K562 (cell line): ENCODE results near the gene CCZ1B.
"Not testable (repeated sequence)": the region's sequence is repeated elsewhere in the genome, so short reads cannot be mapped to it uniquely, and the experiment has no call there.

Experiments used
- ATF3 ChIP-seq, 2 experiments: fragments of 450-650 bp in 1 of 2; sonication (generic) in 1 of 2; formaldehyde crosslinking in 1 of 2; IDR thresholded peaks in 1 of 2; conservative IDR thresholded peaks in 1 of 2; 2 replicates each; pipeline versions ENCODE4 v1.6.1 to v1.8.1; 2016 to 2023; ENCODE audit warnings: mild to moderate bottlenecking in 2 of 2, moderate library complexity in 2 of 2, inconsistent platforms in 1 of 2, missing genetic modification reagents in 1 of 2
- BHLHE40 ChIP-seq: IDR thresholded peaks from 2 replicates; pipeline ENCODE4 v1.6.1; 2011; ENCODE audit warnings: low read length, improper control_type of control experiment
- E2F5 ChIP-seq: sonication (generic); formaldehyde crosslinking; IDR thresholded peaks from 2 replicates; pipeline ENCODE4 v1.8.0; 2022; ENCODE audit warnings: mild to moderate bottlenecking, missing genetic modification reagents
- EWSR1 ChIP-seq: fragments of 450-650 bp; IDR thresholded peaks from 2 replicates; pipeline ENCODE4 v1.6.1; 2018; ENCODE audit warnings: borderline replicate concordance, mild to moderate bottlenecking, low read depth, moderate library complexity; ENCODE audit not compliant: partially characterized antibody
- FOXA3 ChIP-seq, 2 experiments: fragments of 450-650 bp in 1 of 2; sonication (generic) in 1 of 2; formaldehyde crosslinking; IDR thresholded peaks in 1 of 2; conservative IDR thresholded peaks in 1 of 2; 2 replicates each; pipeline versions ENCODE4 v1.4.0 to v1.8.0; 2020 to 2022; ENCODE audit warnings: mild to moderate bottlenecking in 2 of 2, missing genetic modification reagents in 1 of 2
- FOXP1 ChIP-seq: sonication (generic); formaldehyde crosslinking; IDR thresholded peaks from 2 replicates; pipeline ENCODE4 v1.8.0; 2022; ENCODE audit warnings: mild to moderate bottlenecking, missing genetic modification reagents
- KHSRP ChIP-seq: fragments of 450-650 bp; IDR thresholded peaks from 2 replicates; pipeline ENCODE4 v1.6.1; 2017
- MAZ ChIP-seq, 2 experiments: fragments of 450-650 bp in 1 of 2; sonication (generic) in 1 of 2; formaldehyde crosslinking; IDR thresholded peaks in 1 of 2; conservative IDR thresholded peaks in 1 of 2; 2 replicates each; pipeline versions ENCODE4 v1.4.0 to v1.5.0; 2020; ENCODE audit warnings: mild to moderate bottlenecking in 1 of 2, missing genetic modification reagents in 1 of 2
- POLR2AphosphoS5 ChIP-seq: IDR thresholded peaks from 2 replicates; pipeline ENCODE4 v1.6.1; 2011; ENCODE audit warnings: mild to moderate bottlenecking, low read depth, low read length, moderate library complexity; ENCODE audit not compliant: control insufficient read depth, insufficient read depth
- YY1 ChIP-seq, 3 experiments: IDR thresholded peaks; 2 replicates each; pipeline ENCODE4 v1.6.1; 2011; ENCODE audit warnings: low read length in 2 of 3, mild to moderate bottlenecking in 2 of 3, moderate library complexity in 2 of 3, borderline replicate concordance in 1 of 3, control low read depth in 1 of 3, low read depth in 1 of 3; ENCODE audit not compliant: insufficient read depth in 3 of 3, insufficient replicate concordance in 2 of 3, control insufficient read depth in 1 of 3, insufficient read length in 1 of 3; ENCODE audit errors: extremely low read depth in 1 of 3
- ZBTB43 ChIP-seq: sonication (generic); formaldehyde crosslinking; IDR thresholded peaks from 2 replicates; pipeline ENCODE4 v1.8.0; 2023; ENCODE audit warnings: mild to moderate bottlenecking, missing genetic modification reagents
- ZNF282 ChIP-seq: sonication (generic); formaldehyde crosslinking; IDR thresholded peaks from 2 replicates; pipeline ENCODE4 v1.8.1; 2023; ENCODE audit warnings: missing genetic modification reagents
- ZNF583 ChIP-seq: fragments of 250-450 bp; sonication (Bioruptor Pico); IDR thresholded peaks from 2 replicates; pipeline ENCODE4 v1.4.0; 2020

GRCh38 chr7:6853681-6854080 lies 27.6 kb upstream of the CCZ1B start:
- not testable (repeated sequence) for TF ChIP-seq ATF3 (IDR thresholded peaks at IDR 0.05); ATF3 (CRISPR knock-in tag; conservative IDR thresholded peaks at IDR 0.05); FOXA3 (CRISPR knock-in tag; conservative IDR thresholded peaks at IDR 0.05 in 1 of 2, IDR thresholded peaks at IDR 0.05 in 1 of 2); ZNF583 (CRISPR knock-in tag); FOXP1 (CRISPR knock-in tag); BHLHE40; ZNF282 (CRISPR knock-in tag); POLR2AphosphoS5; KHSRP; EWSR1; ZBTB43 (CRISPR knock-in tag); YY1 (IDR thresholded peaks at IDR 0.05; ENCODE audit: borderline replicate concordance in 1 of 3, control insufficient read depth in 1 of 3, extremely low read depth in 1 of 3, insufficient read depth in 3 of 3, insufficient read length in 1 of 3, insufficient replicate concordance in 2 of 3, low read depth in 1 of 3, low read length in 2 of 3); E2F5 (CRISPR knock-in tag); MAZ (CRISPR knock-in tag; conservative IDR thresholded peaks at IDR 0.05 in 1 of 2, IDR thresholded peaks at IDR 0.05 in 1 of 2)
